Measurements from ENCODE around the gene TAB2. TPM values are rescaled to one million over a fixed set of nuclear protein-coding genes. Genes with fewer than 3 reads are reported as not detected.
"Not testable (repeated sequence)": the region's sequence is repeated elsewhere in the genome, so short reads cannot be mapped to it uniquely, and the experiment has no call there.

TAB2 gene
- total RNA-seq, 1 donor from 2014 or later: 57.6 TPM

GRCh38 chr6:149330133-149330532 lies 12.6 kb downstream of the TAB2 start:
- ATAC-seq (no peak), DNase-seq (no peak)
- intact Hi-C loops (cut with micrococcal nuclease): no loop called here

GRCh38 chr6:149331043-149331807 lies 13.7 kb downstream of the TAB2 start:
- intact Hi-C loops (cut with micrococcal nuclease): no loop called here
- DNase-seq: no peak
- ATAC-seq: no peak

DNA sequence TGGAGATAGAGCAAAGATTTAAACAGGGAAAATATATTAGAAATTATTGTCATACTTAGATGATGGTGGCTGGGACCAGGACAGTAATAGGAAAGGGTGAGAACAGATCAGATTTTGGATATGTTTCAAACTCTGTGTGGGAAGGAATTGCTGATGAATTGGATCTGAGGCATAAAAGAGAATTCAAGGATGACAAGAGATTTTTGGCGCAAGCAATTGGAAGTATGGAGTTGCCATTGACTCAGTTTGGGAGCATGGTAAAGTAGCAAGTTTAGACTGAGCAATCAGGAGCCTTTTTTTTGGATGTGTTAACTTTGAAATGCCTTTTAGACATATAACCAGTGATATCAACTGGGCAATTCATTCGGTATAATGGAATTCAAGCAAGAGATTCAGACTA lies 14.4 kb downstream of the TAB2 start:
- intact Hi-C loops (cut with micrococcal nuclease): no loop called here
- DNase-seq: no peak
- ATAC-seq: no peak

DNA sequence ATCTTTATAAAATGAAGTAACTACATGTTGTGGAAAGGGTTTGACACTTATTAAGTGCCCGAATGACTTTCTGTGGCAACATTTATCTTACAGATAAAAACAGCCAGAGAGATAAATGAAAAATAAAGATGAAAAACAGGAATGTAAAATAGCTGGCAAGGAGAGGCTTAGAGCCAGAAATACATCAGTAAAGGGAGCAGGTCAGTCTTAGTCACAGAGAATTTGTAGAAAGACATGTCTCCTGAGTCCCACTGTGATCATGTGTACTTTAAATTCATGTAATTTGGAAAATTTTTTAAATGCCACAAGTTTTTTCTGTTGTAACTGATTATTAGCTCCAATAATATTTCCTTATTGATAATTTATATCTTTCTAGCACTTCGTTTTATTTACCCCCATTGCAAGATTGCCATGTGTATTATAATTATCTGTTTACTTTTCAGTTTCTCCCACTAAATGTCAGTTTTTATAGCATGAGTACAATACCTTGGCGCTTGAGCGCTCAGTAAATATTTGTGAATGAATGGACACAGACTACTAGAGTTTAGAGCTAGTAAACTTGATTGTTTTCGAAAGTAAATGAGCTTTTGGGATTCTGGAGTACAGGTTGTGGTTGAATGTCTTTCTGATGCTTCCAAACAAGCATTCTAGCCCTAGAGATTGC lies 15.2 kb downstream of the TAB2 start:
- ATAC-seq (peak; percentile 38), DNase-seq (no peak)
- intact Hi-C loops (cut with micrococcal nuclease): no loop called here

GRCh38 chr6:149333266-149333620 lies 15.7 kb downstream of the TAB2 start:
- DNase-seq: no peak
- intact Hi-C loops (cut with micrococcal nuclease): no loop called here
- no peak for ATAC-seq

- DNase-seq: no peak
- intact Hi-C loops (cut with micrococcal nuclease): no loop called here
- ATAC-seq: no peak
Measured at GRCh38 chr6:149334201-149334600, 16.7 kb downstream of the TAB2 start.

DNA sequence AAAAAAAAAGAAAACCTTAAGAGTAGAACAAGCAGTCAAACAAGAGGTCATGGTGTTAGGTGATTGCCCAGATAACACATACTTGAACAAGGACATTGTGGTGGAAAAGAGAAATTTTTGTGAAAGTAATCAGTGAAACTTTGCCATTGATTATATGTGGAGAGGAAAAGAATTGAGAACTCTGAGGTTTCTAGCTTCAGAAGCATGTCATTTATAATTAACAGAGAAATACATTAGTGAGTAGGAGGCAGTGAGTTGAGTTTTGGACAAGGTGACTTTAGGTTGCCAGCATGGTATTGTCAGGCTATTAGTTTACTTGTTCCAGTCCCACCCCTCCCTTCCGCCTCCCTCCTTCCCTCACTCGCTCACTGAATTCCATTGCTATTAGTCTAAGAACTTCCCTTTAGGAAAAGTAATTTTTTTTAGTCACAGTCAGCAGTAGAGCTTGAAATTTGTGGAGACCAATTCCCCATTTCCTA lies 17.2 kb downstream of the TAB2 start:
- ATAC-seq (no peak), DNase-seq (no peak)
- intact Hi-C loops (cut with micrococcal nuclease): no loop called here

DNA sequence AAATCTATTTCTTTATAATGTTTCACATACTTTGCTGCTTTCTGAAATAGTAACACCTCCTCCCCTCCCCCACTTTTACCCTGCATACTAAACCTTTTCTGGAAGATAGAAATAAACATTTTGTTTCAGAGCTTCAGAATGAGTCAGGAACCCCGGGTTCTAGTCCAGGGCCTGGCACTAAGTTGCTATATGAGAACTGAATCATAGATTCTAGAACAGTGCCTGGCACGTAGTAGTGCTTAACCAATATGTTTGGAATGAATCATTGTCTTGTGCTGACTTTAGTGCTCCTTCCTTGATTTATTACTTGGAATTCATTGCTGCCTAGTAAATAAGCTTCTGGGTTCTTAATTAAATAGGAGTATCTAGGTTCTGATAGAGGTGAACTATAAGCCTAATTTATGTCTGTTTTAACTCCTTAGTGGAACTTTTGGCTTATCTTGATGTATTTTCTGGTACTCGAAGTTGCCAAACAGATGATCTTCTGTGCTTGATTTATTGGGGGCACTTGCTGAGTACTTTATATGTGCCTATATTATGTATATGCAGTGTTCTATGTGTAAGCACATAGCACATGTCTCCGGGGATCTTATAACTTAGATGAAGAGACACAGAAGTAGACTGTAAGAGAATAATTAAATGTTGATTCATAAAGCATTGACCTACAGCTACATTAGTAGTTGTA lies 18.6 kb downstream of the TAB2 start:
- DNase-seq: no peak
- no peak for ATAC-seq
- intact Hi-C loops (cut with micrococcal nuclease): no loop called here

GRCh38 chr6:149336609-149336928 lies 19.1 kb downstream of the TAB2 start:
- no peak for DNase-seq
- intact Hi-C loops (cut with micrococcal nuclease): no loop called here
- ATAC-seq: peak; percentile 34

DNA sequence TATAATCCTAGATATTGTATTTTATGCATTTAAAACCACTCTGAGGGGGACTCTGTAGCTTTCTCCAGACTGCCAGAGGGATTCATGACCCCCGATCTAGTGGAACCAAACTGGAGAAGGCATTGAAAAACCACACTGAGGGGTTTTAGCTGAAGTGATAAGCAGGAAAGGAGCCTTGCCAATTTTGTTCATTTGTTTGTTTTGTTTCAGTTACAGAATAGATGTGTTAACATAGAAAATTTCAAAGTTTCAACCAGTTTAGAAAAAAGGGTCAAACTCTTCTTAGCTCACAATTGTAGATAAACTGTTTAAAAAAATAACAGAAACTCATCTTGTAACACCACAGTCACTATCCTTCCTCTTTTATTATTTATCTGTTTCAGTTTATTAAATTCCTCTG lies 19.8 kb downstream of the TAB2 start:
- no peak for ATAC-seq
- no peak for DNase-seq
- intact Hi-C loops (cut with micrococcal nuclease): no loop called here

GRCh38 chr6:149340200-149340599 lies 22.7 kb downstream of the TAB2 start:
- no peak for ATAC-seq
- intact Hi-C loops (cut with micrococcal nuclease): no loop called here

DNA sequence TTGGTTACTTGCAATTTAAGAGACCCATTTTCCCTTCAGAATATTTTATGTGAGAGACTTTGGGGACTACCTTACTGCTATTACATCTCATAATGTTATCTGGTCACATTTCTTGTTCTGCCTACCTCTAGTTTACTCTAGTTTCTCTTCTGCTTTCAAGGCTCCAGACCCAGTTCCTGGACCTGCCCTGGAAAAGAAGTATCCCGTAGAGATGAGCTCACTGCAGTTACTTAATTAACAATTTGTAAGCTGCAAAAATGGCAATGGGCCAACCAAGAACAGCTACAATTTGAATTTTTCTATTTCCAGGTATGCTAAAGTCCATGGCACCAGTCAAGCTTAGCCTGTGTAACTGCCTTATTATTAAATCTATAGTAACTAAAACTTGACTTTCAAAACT lies 25.0 kb downstream of the TAB2 start:
- intact Hi-C loops (cut with micrococcal nuclease): no loop called here
- ATAC-seq (no peak), DNase-seq (no peak)

More at GRCh38 chr6:149340200-149340599, 22.7 kb downstream of the TAB2 start:
- DNase-seq: no peak

DNA sequence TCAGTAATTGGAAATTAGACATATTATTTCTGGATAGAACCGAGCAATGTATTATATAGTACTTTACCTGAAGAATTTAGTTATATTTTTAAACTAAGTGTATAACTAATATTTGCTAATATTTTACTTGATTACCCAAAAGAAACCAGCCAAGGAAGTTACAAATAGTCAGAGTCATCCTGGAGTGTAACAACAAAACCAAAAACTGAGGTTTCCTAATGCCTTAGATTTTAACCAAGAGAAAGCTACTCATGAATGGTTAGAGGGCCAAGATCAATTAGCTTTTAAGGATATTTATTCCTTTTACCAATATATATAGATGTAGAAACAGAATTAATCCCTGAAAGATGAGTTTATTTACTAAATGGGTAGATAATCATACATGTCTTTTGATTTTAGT lies 26.0 kb downstream of the TAB2 start:
- no peak for DNase-seq
- ATAC-seq: no peak
- intact Hi-C loops (cut with micrococcal nuclease): no loop called here

DNA sequence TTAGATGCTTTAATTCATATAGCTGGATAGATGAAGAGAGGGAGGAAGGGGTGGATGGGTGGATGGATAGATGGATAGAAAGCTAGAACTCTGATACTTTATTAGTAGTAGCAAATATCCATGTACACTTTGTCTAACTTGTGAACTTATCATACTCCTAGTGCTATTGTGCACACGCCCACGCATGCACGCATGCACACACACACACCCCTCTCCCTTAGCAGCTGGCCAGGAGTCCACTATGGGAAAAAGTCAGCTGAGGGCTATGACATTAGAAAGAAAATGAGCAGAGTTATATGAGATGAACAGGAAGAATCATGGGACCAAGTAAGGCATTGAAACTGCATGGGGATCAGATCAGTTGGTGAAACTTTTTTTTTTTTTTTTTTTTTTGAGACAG lies 28.6 kb downstream of the TAB2 start:
- DNase-seq: no peak
- ATAC-seq: no peak
- intact Hi-C loops (cut with micrococcal nuclease): no loop called here

DNA sequence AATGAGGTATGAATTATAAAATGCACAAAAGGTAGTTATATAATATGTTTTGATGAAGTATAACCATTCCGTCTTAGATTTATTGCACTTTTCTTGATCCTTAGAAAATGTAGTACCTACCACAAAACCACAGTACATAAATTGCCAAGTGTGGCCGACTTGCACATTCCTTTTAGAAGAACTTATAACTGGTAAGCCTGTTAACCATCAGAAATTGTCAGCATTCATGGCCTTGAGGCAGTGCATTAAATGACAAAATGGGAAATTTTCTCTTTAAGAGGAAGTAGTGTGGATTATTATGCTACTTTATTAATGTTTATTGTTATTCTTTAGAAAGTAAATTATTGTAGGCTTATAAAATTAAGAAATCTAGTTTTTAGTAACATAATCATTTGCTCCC lies 29.6 kb downstream of the TAB2 start:
- DNase-seq: no peak
- no peak for ATAC-seq
- intact Hi-C loops (cut with micrococcal nuclease): no loop called here

- ATAC-seq; intact Hi-C loops (cut with micrococcal nuclease); DNase-seq: not testable (repeated sequence)
Measured at GRCh38 chr6:149349279-149349678, 31.8 kb downstream of the TAB2 start.

GRCh38 chr6:149354009-149354408 lies 36.5 kb downstream of the TAB2 start:
- intact Hi-C loops (cut with micrococcal nuclease): no loop called here
- DNase-seq: no peak
- no peak for ATAC-seq

DNA sequence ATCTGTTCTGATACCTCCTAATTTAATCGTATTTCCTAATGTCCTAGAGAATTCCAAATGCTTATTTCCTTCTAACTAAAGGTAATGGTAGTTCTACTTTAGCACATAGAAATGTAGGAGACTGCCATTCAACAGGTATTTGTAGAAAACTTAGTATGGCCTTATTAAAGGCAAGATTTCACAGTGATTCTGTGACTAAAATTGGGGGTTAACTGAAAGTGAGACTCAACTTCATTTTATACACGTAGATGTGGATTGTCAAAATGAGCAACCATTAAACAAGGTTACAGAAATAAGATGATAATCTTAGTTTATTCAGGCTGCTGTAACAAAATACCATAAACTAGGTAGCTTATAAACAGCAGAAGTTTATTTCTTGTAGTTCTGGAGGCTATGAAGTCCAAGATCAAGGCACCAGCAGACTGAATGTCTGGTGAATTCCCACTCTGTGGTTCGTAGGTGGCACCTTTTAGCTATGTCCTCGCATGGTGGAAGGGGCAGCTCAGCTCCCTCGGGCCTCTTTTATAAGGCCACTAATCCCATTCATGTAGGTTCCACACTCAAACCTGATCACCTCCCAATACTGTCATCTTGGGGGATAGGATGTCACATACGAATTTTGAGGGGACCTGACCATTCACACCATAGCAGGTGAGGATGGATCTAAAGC lies 38.7 kb downstream of the TAB2 start:
- DNase-seq (no peak), ATAC-seq (no peak)
- intact Hi-C loops (cut with micrococcal nuclease): no loop called here

DNA sequence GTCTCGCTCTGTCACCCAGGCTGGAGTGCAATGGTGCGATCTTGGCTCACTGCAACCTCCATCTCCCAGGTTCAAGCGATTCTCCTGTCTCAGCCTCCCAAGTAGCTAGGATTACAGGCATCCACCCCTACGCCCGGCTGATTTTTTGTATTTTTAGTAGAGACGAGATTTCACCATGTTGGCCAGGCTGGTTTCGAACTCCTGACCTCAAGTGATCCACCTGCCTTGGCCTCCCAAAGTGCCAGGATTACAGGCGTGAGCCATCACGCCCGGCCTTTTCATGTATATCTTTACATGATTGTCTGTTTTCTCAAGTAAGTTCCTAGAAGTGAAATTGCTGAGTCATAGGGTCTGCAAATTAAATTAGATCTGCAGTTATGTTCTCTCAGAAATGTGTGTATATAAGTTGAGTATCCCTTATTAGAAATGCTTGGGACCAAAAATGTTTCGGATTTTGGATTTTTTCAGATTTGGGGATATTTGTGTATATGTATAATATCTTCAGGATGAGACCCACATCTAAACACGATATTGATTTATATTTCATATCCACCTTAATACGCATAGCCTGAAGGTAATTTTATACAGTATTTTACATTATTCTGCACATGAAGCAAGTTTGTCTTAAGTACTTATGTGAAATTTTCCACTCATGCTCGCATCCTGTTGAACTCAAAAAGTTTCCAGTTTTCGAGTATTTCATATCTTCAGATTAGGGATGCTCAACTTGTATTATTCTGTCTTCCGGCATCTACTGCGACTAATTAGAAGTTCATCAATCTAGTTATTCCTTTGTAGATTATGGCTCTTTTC lies 40.4 kb downstream of the TAB2 start:
- DNase-seq (no peak), ATAC-seq (no peak)
- intact Hi-C loops (cut with micrococcal nuclease): no loop called here
